OCI-LY3 (cell line): Measurements from ENCODE around the gene ACTL10.

ENCODE experiments used
- EZH2phosphoT487 ChIP-seq: fragments of 200-600 bp; shearing (Covaris generic); IDR thresholded peaks from 2 replicates; pipeline ENCODE4 v1.6.1; 2018; ENCODE audit warnings: antibody characterized with exemption, mixed run types, low read depth
- TF ChIP-seq, protein P1 (sequence below): fragments of 200-600, 300-600 bp; sonication (generic); IDR thresholded peaks from 2 replicates; pipeline ENCODE4 v1.5.1; 2014; ENCODE audit warnings: antibody characterized with exemption, low read length, low read depth

DNA sequence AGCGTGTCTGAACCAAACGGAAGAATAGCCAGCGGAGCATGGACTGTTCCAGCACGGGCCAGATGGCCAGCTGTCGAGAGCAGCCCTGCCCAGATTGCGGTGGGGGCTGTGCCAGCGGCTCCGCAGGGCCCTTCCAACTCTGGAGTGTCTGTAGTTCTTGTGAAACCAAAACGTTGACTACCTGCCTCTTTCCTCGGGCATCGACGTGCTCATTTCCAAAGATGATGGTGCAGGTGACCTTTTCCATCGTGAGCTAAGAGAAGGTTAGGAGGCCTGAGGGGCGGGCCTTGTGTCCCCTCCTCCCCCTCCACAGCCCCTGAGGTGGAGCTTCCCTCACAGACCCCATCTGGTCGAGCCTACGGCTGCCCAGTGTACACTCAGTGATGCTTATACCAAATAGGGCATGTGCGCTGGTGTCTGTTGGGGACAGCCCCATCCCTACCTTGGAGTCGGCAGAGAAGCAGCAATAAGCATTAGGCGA is 17.5 kb upstream of the ACTL10 start:
- TF ChIP-seq, protein P1, sequence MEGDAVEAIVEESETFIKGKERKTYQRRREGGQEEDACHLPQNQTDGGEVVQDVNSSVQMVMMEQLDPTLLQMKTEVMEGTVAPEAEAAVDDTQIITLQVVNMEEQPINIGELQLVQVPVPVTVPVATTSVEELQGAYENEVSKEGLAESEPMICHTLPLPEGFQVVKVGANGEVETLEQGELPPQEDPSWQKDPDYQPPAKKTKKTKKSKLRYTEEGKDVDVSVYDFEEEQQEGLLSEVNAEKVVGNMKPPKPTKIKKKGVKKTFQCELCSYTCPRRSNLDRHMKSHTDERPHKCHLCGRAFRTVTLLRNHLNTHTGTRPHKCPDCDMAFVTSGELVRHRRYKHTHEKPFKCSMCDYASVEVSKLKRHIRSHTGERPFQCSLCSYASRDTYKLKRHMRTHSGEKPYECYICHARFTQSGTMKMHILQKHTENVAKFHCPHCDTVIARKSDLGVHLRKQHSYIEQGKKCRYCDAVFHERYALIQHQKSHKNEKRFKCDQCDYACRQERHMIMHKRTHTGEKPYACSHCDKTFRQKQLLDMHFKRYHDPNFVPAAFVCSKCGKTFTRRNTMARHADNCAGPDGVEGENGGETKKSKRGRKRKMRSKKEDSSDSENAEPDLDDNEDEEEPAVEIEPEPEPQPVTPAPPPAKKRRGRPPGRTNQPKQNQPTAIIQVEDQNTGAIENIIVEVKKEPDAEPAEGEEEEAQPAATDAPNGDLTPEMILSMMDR, result no peak
- TF ChIP-seq EZH2phosphoT487, result no peak
